ENCODE results near the gene KRTAP4-4.
"Not testable (repeated sequence)": the region's sequence is repeated elsewhere in the genome, so short reads cannot be mapped to it uniquely, and the experiment has no call there.

KRTAP4-4 gene

GRCh38 chr17:41125064-41125463 lies 35.5 kb downstream of the KRTAP4-4 start:
- Histone ChIP-seq H3K36me3 (replicated peaks; ENCODE audit: insufficient read depth, low read length) (no peaks in the 10 kb centered on the region), H3F3A (ENCODE audit: insufficient read depth, low read length) (no peaks in the 10 kb centered on the region), H3K4me3 (ENCODE audit: low read length) (no peak overlapping the region), H3K9ac (ENCODE audit: low read length) (no peak overlapping the region), H3K9me2 (replicated peaks; ENCODE audit: insufficient read depth, low read length) (no peaks in the 10 kb centered on the region), H3K79me2 (ENCODE audit: low read length) (no peaks in the 10 kb centered on the region), H3K4me2 (ENCODE audit: low read depth, low read length) (no peak overlapping the region), H2AFZ (ENCODE audit: low read length) (no peak overlapping the region), H3K27me3 (replicated peaks; ENCODE audit: insufficient read depth, low read length) (no peaks in the 10 kb centered on the region), H4K20me1 (ENCODE audit: insufficient read depth, low read length) (no peaks in the 10 kb centered on the region), H3K4me1 (ENCODE audit: low read length) (no peaks in the 10 kb centered on the region), H3K9me3 (replicated peaks; ENCODE audit: insufficient read depth, low read length) (no peaks in the 10 kb centered on the region), H3K27ac (ENCODE audit: low read length) (no peak overlapping the region)
- no peak for TF ChIP-seq EZH2phosphoT487 (IDR thresholded peaks at IDR 0.05; ENCODE audit: low read length)
- TF ChIP-seq EZH2 (optimal IDR thresholded peaks at IDR 0.05; ENCODE audit: low read depth, low read length): no peak
- no peak for TF ChIP-seq CTCF (IDR thresholded peaks at IDR 0.05; ENCODE audit: low read length)
- DNase-seq: no peak

GRCh38 chr17:41123991-41124371 lies 36.6 kb downstream of the KRTAP4-4 start, which contains the start of gene KRTAP4-12:
Gene KRTAP4-12 (minus strand): TSS chr17:41124182. CDS start chr17:41124122, 60 bp downstream.
- not testable (repeated sequence) for H3K27ac ChIP-seq (ENCODE audit: low read length); H2AFZ ChIP-seq (ENCODE audit: low read length); H3K4me1 ChIP-seq (ENCODE audit: low read length); H3K4me2 ChIP-seq (ENCODE audit: low read depth, low read length); H3K9ac ChIP-seq (ENCODE audit: low read length); H3K79me2 ChIP-seq (ENCODE audit: low read length); H3K9me2 ChIP-seq (replicated peaks; ENCODE audit: insufficient read depth, low read length); H3K36me3 ChIP-seq (replicated peaks; ENCODE audit: insufficient read depth, low read length); H4K20me1 ChIP-seq (ENCODE audit: insufficient read depth, low read length); H3K27me3 ChIP-seq (replicated peaks; ENCODE audit: insufficient read depth, low read length); DNase-seq; H3K4me3 ChIP-seq (ENCODE audit: low read length); H3F3A ChIP-seq (ENCODE audit: insufficient read depth, low read length); H3K9me3 ChIP-seq (replicated peaks; ENCODE audit: insufficient read depth, low read length)

GRCh38 chr17:41123292-41123990 lies 37.1 kb downstream of the KRTAP4-4 start:
- not testable (repeated sequence) for DNase-seq; H3K4me2 ChIP-seq (ENCODE audit: low read depth, low read length); H3K9ac ChIP-seq (ENCODE audit: low read length)

GRCh38 chr17:41121742-41122141 lies 38.8 kb downstream of the KRTAP4-4 start:
- H3K4me3 ChIP-seq (ENCODE audit: low read length): no peak overlapping the region
- H3K79me2 ChIP-seq (ENCODE audit: low read length): no peaks in the 10 kb centered on the region
- H4K20me1 ChIP-seq (ENCODE audit: insufficient read depth, low read length): no peaks in the 10 kb centered on the region
- no peaks in the 10 kb centered on the region for H3K9me2 ChIP-seq (replicated peaks; ENCODE audit: insufficient read depth, low read length)
- H3K27ac ChIP-seq (ENCODE audit: low read length): no peak overlapping the region
- no peak overlapping the region for H3K9ac ChIP-seq (ENCODE audit: low read length)
- H3K9me3 ChIP-seq (replicated peaks; ENCODE audit: insufficient read depth, low read length): no peaks in the 10 kb centered on the region
- H3K36me3 ChIP-seq (replicated peaks; ENCODE audit: insufficient read depth, low read length): no peaks in the 10 kb centered on the region
- H2AFZ ChIP-seq (ENCODE audit: low read length): no peak overlapping the region
- no peaks in the 10 kb centered on the region for H3K27me3 ChIP-seq (replicated peaks; ENCODE audit: insufficient read depth, low read length)
- no peaks in the 10 kb centered on the region for H3F3A ChIP-seq (ENCODE audit: insufficient read depth, low read length)
- TF ChIP-seq EZH2 (optimal IDR thresholded peaks at IDR 0.05; ENCODE audit: low read depth, low read length) (no peak), EZH2phosphoT487 (IDR thresholded peaks at IDR 0.05; ENCODE audit: low read length) (no peak), CTCF (IDR thresholded peaks at IDR 0.05; ENCODE audit: low read length) (no peak)
- no peaks in the 10 kb centered on the region for H3K4me1 ChIP-seq (ENCODE audit: low read length)
- H3K4me2 ChIP-seq (ENCODE audit: low read depth, low read length): no peak overlapping the region
- DNase-seq: no peak

More at GRCh38 chr17:41123292-41123990, 37.1 kb downstream of the KRTAP4-4 start:
- not testable (repeated sequence) for H3K27me3 ChIP-seq (replicated peaks; ENCODE audit: insufficient read depth, low read length); H3K9me2 ChIP-seq (replicated peaks; ENCODE audit: insufficient read depth, low read length); H3F3A ChIP-seq (ENCODE audit: insufficient read depth, low read length); H3K4me1 ChIP-seq (ENCODE audit: low read length); H2AFZ ChIP-seq (ENCODE audit: low read length); H3K9me3 ChIP-seq (replicated peaks; ENCODE audit: insufficient read depth, low read length); H3K36me3 ChIP-seq (replicated peaks; ENCODE audit: insufficient read depth, low read length); H3K4me3 ChIP-seq (ENCODE audit: low read length); H3K27ac ChIP-seq (ENCODE audit: low read length); H4K20me1 ChIP-seq (ENCODE audit: insufficient read depth, low read length); H3K79me2 ChIP-seq (ENCODE audit: low read length)

- not testable (repeated sequence) for H3K36me3 ChIP-seq (replicated peaks; ENCODE audit: insufficient read depth, low read length); H3K4me2 ChIP-seq (ENCODE audit: low read depth, low read length); H3K79me2 ChIP-seq (ENCODE audit: low read length); H3K9me3 ChIP-seq (replicated peaks; ENCODE audit: insufficient read depth, low read length); H3K4me1 ChIP-seq (ENCODE audit: low read length); H3K4me3 ChIP-seq (ENCODE audit: low read length); DNase-seq; H3K9me2 ChIP-seq (replicated peaks; ENCODE audit: insufficient read depth, low read length); H4K20me1 ChIP-seq (ENCODE audit: insufficient read depth, low read length); H3K27ac ChIP-seq (ENCODE audit: low read length); H3K9ac ChIP-seq (ENCODE audit: low read length); H3K27me3 ChIP-seq (replicated peaks; ENCODE audit: insufficient read depth, low read length); H2AFZ ChIP-seq (ENCODE audit: low read length); H3F3A ChIP-seq (ENCODE audit: insufficient read depth, low read length)
Measured at GRCh38 chr17:41119696-41120690, 40.6 kb downstream of the KRTAP4-4 start.
